ENCODE data around the gene CLEC12A. TPM values are rescaled to one million over a fixed set of nuclear protein-coding genes. Genes with fewer than 3 reads are reported as not detected.

The CLEC12A gene
- total RNA-seq, 1 donor from 2014 or later, result not detected

DNA sequence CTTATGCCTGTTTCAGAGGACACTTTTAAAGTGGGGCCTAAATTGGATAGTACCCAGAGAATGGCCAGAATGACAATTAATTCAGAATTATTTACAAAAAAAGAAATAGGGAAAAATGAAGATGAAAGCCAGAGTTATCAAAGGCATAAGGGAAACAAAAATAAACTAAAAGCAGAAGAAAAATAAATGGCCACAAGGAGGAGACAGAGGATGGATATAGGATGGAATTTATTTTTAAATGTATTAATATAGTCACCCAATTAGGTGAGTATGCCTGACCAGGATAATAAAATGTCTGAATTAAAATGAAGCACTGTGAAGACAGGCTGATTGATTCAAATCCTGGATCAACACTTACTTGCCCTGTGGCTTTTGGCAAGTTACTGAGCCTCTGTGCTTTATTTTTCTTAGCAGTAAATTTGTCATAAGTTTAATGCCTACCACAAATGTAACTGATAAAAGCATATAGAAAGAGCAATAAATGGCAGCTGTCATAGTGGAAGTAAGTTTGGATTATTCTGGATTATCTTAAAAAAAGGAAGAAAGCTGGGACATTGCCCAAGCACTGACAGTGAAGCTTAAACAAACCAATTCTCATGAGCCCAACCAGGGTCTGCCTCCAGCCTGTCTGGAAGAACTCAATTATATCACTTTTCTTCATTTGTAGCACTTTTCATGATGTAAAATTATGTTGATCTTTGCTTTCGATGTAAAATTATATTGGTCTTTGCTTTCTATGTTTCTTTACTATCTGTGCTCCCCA, 62.8 kb downstream of the CLEC12A start:
- DNase-seq (ENCODE audit: low read depth, low spot score), result no peak

Other genes starting within 250 kb of the CLEC12A start
- gene CLECL1, start 238.3 kb upstream of the CLEC12A start, total RNA-seq, result not detected in 2 replicates
- 0.14 and 0.20 TPM in 2 replicates for gene CD69, start 210.5 kb upstream of the CLEC12A start, total RNA-seq
- gene KLRF1, start 143.9 kb upstream of the CLEC12A start, total RNA-seq, result 0.07 and 0.11 TPM in 2 replicates
- 11.9 and 39.8 TPM in 2 replicates for gene CLEC2B, start 102.1 kb upstream of the CLEC12A start, total RNA-seq
- gene KLRF2, start 89.9 kb upstream of the CLEC12A start, total RNA-seq, result not detected in 2 replicates
- gene CLEC2A, start 39.0 kb upstream of the CLEC12A start, total RNA-seq, result not detected in 2 replicates
- 0.18 TPM in 1 of 2 replicates, not detected in the other for gene CLEC1B, start 27.7 kb downstream of the CLEC12A start, total RNA-seq
- gene CLEC12B, start 39.2 kb downstream of the CLEC12A start, total RNA-seq, result 0.35 and 0.46 TPM in 2 replicates
- not detected in 2 replicates for gene CLEC9A, start 59.3 kb downstream of the CLEC12A start, total RNA-seq
- 3.6 and 16.0 TPM in 2 replicates for gene CLEC1A, start 127.6 kb downstream of the CLEC12A start, total RNA-seq
- gene CLEC7A, start 158.8 kb downstream of the CLEC12A start, total RNA-seq, result 0.07 TPM in 2 replicates
- gene OLR1, start 200.7 kb downstream of the CLEC12A start, total RNA-seq, result not detected in 2 replicates
- gene TMEM52B, start 207.6 kb downstream of the CLEC12A start, total RNA-seq, result not detected in 2 replicates
- gene GABARAPL1, start 241.5 kb downstream of the CLEC12A start, total RNA-seq, result 48.4 and 73.1 TPM in 2 replicates

Measured in pulmonary artery endothelial cell (primary cell).